NT2/D1 (cell line): ENCODE results near the gene MBTPS1.

Experiments
- SUZ12 ChIP-seq: IDR thresholded peaks from 2 replicates; pipeline ENCODE4 v1.6.1; 2011; ENCODE audit not compliant: insufficient read length, insufficient read depth; ENCODE audit errors: extremely low read depth
- YY1 ChIP-seq: IDR thresholded peaks from 2 replicates; pipeline ENCODE4 v1.6.1; 2011; ENCODE audit not compliant: insufficient read length, insufficient read depth
- ZNF274 ChIP-seq: IDR thresholded peaks from 2 replicates; pipeline ENCODE4 v1.6.1; 2011; ENCODE audit warnings: mild to moderate bottlenecking, low read depth, low read length

DNA sequence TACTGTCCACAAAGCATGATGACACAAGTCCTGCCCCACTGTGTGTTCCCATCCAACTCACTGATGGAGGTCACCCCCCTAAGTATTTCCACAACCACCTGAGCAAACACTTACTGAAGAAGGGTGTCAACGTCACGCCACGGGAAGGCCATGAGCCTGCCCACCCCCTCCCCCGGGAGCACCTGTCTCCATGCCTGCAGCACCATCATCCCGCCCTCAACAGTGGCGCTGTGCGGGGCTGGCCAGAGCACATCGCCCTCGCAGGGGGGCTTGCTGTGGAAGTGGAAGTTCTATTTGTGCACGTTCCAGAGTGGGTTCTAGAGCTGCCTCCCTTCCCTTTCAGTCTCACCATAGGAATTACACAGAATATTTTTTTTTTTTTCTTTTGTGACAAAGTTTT lies 4.3 kb upstream of the MBTPS1 start:
- TF ChIP-seq ZNF274 (no peak), SUZ12 (no peak), YY1 (no peak)
